ENCODE results near the gene HNRNPR.
"Not testable (repeated sequence)": the region's sequence is repeated elsewhere in the genome, so short reads cannot be mapped to it uniquely, and the experiment has no call there.

HNRNPR gene

GRCh38 chr1:23322770-23323169 is 21.3 kb downstream of the HNRNPR start:
- H3K36me3 Mint-ChIP-seq (ENCODE audit: low read depth), result peaks cover 57% of the 10 kb centered on the region
- no peaks in the 10 kb centered on the region for H3K27me3 Mint-ChIP-seq (ENCODE audit: low read depth)
- H3K27ac Mint-ChIP-seq, result no peak overlapping the region
- no peak overlapping the region for H3K4me3 Mint-ChIP-seq
- H3K9me3 Mint-ChIP-seq, result no peaks in the 10 kb centered on the region
- H3K4me1 Mint-ChIP-seq (ENCODE audit: low read depth), result peaks cover 22% of the 10 kb centered on the region

GRCh38 chr1:23310280-23310679 is 33.8 kb downstream of the HNRNPR start:
- not testable (repeated sequence) for H3K27me3 Mint-ChIP-seq (ENCODE audit: low read depth); H3K4me1 Mint-ChIP-seq (ENCODE audit: low read depth); H3K4me3 Mint-ChIP-seq; H3K9me3 Mint-ChIP-seq; H3K27ac Mint-ChIP-seq
- H3K36me3 Mint-ChIP-seq (ENCODE audit: low read depth), result peaks cover 34% of the 10 kb centered on the region

DNA sequence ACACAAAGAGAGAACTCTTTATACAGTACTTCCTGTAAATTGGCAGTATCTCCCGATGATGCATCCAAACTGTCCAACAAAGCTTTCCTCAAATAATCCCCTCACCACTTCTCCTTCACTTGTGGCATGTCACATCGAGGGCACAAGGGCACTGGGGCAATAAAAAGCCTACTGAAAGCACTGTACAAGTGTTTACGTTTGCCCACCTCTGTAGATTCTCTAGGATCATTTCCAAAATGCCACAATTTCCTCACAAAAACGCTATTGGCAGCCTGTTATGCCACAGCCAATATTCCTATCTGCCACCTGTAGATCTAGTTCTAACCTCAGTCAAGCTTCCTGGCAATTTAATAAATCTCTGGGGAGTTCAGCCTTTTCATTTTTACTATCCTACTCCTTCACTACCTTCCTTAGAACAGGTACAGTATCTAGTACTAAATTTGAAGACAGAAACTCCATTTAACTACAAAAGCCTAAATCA is 39.9 kb downstream of the HNRNPR start:
- Mint-ChIP-seq H3K36me3 (ENCODE audit: low read depth) (peaks cover 27% of the 10 kb centered on the region), H3K27me3 (ENCODE audit: low read depth) (no peaks in the 10 kb centered on the region), H3K4me1 (ENCODE audit: low read depth) (peaks cover 4% of the 10 kb centered on the region), H3K27ac (no peak overlapping the region), H3K4me3 (no peak overlapping the region), H3K9me3 (no peaks in the 10 kb centered on the region)

DNA sequence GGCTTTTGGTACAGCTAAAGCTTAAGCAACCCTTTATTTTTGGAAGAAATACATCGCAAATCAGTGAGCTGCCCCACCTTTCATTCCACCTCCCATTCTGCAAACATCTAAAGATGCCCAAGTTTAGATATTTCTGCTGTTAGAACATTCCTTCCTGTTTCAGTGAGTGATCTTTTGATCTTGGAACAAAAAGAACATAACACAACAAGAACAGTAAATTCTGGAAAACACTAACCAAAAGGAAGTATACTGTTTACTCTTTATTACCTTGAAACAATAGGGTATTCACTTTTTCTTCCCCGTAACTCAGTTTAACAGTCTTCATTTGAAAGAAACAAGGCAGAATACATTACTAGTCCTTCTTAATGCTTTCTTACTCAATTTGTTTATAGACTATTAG is 40.6 kb downstream of the HNRNPR start:
- Mint-ChIP-seq H3K36me3 (ENCODE audit: low read depth) (peaks cover 27% of the 10 kb centered on the region), H3K9me3 (no peaks in the 10 kb centered on the region), H3K27ac (no peak overlapping the region), H3K4me1 (ENCODE audit: low read depth) (peaks cover 4% of the 10 kb centered on the region), H3K4me3 (no peak overlapping the region), H3K27me3 (ENCODE audit: low read depth) (no peaks in the 10 kb centered on the region)

DNA sequence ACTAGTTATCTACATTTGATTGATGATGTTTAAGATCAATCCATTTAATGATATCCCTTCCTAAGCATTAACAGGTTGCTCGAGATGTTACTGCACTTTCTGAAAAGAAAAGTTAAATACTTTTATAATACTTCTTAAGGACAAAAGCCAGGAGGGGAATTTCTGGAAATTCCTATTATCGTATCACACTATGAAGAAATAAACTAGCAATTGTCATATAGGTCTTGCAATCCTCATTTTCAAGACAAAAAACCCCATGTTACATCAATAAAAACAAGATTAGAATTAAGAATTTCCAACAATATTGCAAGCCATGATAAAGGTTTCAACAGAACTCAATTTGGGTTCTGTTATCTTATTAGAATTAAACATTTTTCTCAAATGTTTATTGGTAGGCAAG is 47.2 kb downstream of the HNRNPR start:
- peaks cover 15% of the 10 kb centered on the region for H3K36me3 Mint-ChIP-seq (ENCODE audit: low read depth)
- H3K27ac Mint-ChIP-seq, result no peak overlapping the region
- no peak overlapping the region for H3K4me3 Mint-ChIP-seq
- H3K27me3 Mint-ChIP-seq (ENCODE audit: low read depth), result no peaks in the 10 kb centered on the region
- H3K4me1 Mint-ChIP-seq (ENCODE audit: low read depth), result no peaks in the 10 kb centered on the region
- H3K9me3 Mint-ChIP-seq, result no peaks in the 10 kb centered on the region

GRCh38 chr1:23291706-23292105 is 52.4 kb downstream of the HNRNPR start:
- no peak overlapping the region for H3K27ac Mint-ChIP-seq
- H3K4me3 Mint-ChIP-seq, result no peak overlapping the region
- H3K27me3 Mint-ChIP-seq (ENCODE audit: low read depth), result no peaks in the 10 kb centered on the region
- peaks cover 16% of the 10 kb centered on the region for H3K36me3 Mint-ChIP-seq (ENCODE audit: low read depth)
- peaks cover 3% of the 10 kb centered on the region for H3K4me1 Mint-ChIP-seq (ENCODE audit: low read depth)
- H3K9me3 Mint-ChIP-seq, result no peaks in the 10 kb centered on the region

GRCh38 chr1:23290836-23291565 is 53.1 kb downstream of the HNRNPR start:
- no peak overlapping the region for H3K4me3 Mint-ChIP-seq
- peaks cover 20% of the 10 kb centered on the region for H3K36me3 Mint-ChIP-seq (ENCODE audit: low read depth)
- H3K4me1 Mint-ChIP-seq (ENCODE audit: low read depth), result peaks cover 4% of the 10 kb centered on the region
- no peaks in the 10 kb centered on the region for H3K27me3 Mint-ChIP-seq (ENCODE audit: low read depth)
- no peaks in the 10 kb centered on the region for H3K9me3 Mint-ChIP-seq
- no peak overlapping the region for H3K27ac Mint-ChIP-seq

DNA sequence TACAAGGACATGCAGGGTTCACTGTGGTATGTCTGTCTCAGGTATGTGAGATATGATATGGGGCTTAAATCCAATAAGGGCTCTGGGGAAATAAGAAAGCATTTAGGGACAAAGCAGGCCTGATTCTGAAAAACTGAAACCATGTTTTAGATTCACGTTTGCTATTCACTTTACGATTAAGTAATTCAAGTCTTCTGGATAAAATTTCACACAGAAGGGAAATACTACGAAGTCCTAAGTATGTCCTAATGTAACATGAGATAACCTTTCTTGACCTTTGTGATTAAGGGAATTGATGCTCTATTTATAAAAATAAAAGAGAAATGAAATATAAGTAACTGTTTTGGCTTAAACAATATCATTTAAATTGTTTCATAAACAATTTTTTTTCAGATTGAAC is 55.4 kb downstream of the HNRNPR start:
- Mint-ChIP-seq H3K9me3 (no peaks in the 10 kb centered on the region), H3K4me3 (no peak overlapping the region), H3K4me1 (ENCODE audit: low read depth) (peaks cover 4% of the 10 kb centered on the region), H3K36me3 (ENCODE audit: low read depth) (peaks cover 20% of the 10 kb centered on the region), H3K27me3 (ENCODE audit: low read depth) (no peaks in the 10 kb centered on the region), H3K27ac (no peak overlapping the region)

DNA sequence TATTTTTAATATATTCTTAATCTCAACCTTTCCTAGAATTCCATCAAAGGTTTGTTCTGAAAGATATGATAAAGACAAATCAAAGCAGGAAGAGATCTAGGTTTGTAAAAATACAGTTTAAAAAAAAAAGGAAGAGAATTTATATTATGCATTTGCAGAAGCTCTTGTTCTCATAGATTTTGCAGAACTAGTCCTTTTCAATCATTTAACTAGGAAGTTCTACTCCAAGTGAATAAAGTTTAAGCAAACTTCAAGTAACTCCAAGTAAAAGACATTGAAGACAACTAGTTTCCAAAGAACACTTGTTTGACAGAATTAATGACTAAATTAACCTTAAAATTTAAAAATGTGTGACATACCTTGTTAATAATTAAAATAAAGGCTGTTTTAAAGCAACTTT is 55.9 kb downstream of the HNRNPR start:
- H3K36me3 Mint-ChIP-seq (ENCODE audit: low read depth), result peaks cover 20% of the 10 kb centered on the region
- H3K27ac Mint-ChIP-seq, result no peak overlapping the region
- no peaks in the 10 kb centered on the region for H3K27me3 Mint-ChIP-seq (ENCODE audit: low read depth)
- peaks cover 4% of the 10 kb centered on the region for H3K4me1 Mint-ChIP-seq (ENCODE audit: low read depth)
- H3K4me3 Mint-ChIP-seq, result no peak overlapping the region
- H3K9me3 Mint-ChIP-seq, result no peaks in the 10 kb centered on the region

GRCh38 chr1:23286401-23286800 is 57.7 kb downstream of the HNRNPR start:
- Mint-ChIP-seq H3K36me3 (ENCODE audit: low read depth) (peaks cover 19% of the 10 kb centered on the region), H3K27ac (no peak overlapping the region), H3K27me3 (ENCODE audit: low read depth) (no peaks in the 10 kb centered on the region), H3K4me1 (ENCODE audit: low read depth) (peaks cover 1% of the 10 kb centered on the region), H3K9me3 (no peaks in the 10 kb centered on the region), H3K4me3 (no peak overlapping the region)

DNA sequence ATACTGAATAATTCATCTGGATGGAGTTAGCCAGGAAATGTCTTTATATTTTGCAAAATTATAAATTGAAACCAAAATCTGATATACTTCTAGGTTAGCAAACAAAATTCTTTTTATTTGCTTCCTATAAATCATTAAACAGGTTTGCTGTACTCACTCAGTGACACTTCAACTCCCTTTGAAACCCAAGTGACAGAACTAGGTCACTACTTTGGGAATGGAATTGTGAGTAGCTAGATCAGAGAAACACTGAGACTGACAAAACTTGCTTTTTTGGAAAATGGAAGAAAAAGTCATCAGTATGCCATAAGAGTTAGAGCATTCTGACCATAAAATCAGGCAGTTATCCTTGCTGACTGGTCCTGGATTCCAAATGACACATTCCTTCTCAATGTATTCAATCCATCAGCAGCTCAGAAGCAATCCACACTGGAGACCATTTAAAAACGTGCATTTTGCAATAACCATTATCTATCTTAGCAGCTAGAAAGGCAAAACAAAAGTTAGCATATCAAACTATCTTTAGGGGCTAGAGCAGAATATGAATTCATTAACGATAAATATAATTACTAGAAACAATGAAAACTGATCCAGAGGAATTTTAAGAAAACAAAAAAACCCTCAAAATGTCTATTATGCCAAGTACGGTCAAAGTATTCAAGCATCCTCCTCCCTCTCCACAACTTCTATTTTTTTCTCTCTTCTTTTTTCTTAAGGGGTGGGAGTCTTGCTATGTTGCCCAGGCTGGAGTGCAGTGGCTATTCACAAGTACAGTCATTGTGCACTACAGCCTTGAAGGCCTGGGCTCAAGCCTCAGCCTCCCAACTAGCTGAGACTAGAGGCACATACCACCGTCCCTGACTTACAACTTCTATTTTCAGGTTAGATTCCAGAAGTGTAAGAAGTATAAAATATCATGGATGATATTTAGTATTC is 60.1 kb downstream of the HNRNPR start:
- H3K9me3 Mint-ChIP-seq, result no peaks in the 10 kb centered on the region
- H3K27ac Mint-ChIP-seq, result no peak overlapping the region

DNA sequence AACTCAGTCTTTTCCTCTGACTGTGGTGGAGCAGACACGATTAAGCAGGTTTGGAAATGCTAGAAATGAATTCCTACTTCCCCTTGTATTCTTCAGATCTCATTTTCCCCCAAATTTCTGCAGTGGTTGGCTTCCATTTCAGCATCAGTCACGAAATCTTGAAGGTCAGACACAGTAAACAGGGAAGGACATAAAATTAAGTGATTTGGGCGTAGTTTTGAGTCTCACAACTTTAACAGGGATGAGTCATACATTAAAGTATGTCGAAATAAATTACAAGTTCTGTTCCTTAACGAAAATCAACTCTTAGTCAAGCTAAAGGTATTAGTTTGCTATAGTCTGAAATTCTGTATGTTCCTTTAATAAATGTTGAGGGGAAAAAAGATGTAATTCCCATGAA is 61.1 kb downstream of the HNRNPR start:
- Mint-ChIP-seq H3K4me3 (no peak overlapping the region), H3K36me3 (ENCODE audit: low read depth) (peaks cover 21% of the 10 kb centered on the region), H3K27ac (no peak overlapping the region), H3K27me3 (ENCODE audit: low read depth) (no peaks in the 10 kb centered on the region), H3K4me1 (ENCODE audit: low read depth) (peaks cover 1% of the 10 kb centered on the region), H3K9me3 (no peaks in the 10 kb centered on the region)

More for the DNA sequence above, 60.1 kb downstream of the HNRNPR start:
- H3K36me3 Mint-ChIP-seq (ENCODE audit: low read depth), result peaks cover 23% of the 10 kb centered on the region
- no peaks in the 10 kb centered on the region for H3K27me3 Mint-ChIP-seq (ENCODE audit: low read depth)
- H3K4me3 Mint-ChIP-seq, result no peak overlapping the region
- peaks cover 1% of the 10 kb centered on the region for H3K4me1 Mint-ChIP-seq (ENCODE audit: low read depth)

DNA sequence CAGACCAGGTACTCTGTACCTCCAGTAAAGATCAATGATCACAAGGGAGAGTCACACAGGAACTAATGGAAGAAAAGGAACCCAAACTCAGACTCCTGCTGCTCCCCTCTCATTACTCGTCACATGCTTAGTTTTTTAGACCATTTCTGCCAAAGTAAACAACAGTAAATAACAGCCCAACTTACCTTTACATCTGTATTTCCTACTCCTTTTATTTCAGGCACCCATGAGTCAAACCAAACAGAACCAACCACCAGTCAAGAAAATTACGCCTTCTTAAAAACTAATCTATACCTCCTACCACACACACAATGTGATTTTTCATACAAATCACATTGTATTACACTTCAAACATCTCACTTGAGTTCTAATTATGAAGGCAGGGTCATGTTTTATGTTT is 65.4 kb downstream of the HNRNPR start:
- Mint-ChIP-seq H3K9me3 (no peaks in the 10 kb centered on the region), H3K36me3 (ENCODE audit: low read depth) (peaks cover 13% of the 10 kb centered on the region)

DNA sequence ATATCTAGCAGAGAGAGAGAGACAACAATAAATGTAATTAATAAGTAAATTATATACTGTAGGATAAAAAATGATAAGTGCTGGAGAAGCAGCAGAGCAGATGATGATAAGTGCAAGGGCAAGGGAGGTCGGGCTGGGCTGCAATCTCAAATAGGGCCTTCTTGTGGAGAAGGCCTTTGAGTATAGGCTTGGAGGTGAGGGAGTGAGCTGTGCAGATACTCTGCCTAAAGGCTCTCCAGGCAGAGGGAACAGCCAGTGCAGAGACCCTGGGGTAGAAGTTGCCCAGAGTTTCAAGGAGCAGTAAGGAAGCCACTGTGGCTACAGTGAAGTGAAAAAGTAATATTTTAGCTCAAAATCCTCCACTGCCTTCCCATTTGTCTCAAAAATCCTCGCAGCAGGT is 67.6 kb downstream of the HNRNPR start:
- Mint-ChIP-seq H3K27me3 (ENCODE audit: low read depth) (peaks cover 17% of the 10 kb centered on the region), H3K4me1 (ENCODE audit: low read depth) (no peaks in the 10 kb centered on the region), H3K4me3 (no peak overlapping the region), H3K9me3 (no peaks in the 10 kb centered on the region), H3K36me3 (ENCODE audit: low read depth) (peaks cover 8% of the 10 kb centered on the region), H3K27ac (no peak overlapping the region)

More for the DNA sequence above, 65.4 kb downstream of the HNRNPR start:
- H3K4me1 Mint-ChIP-seq (ENCODE audit: low read depth), result no peaks in the 10 kb centered on the region
- no peak overlapping the region for H3K4me3 Mint-ChIP-seq
- peaks cover 17% of the 10 kb centered on the region for H3K27me3 Mint-ChIP-seq (ENCODE audit: low read depth)
- no peak overlapping the region for H3K27ac Mint-ChIP-seq

- no peak overlapping the region for H3K4me3 Mint-ChIP-seq
These were observed 70.0 kb downstream of the HNRNPR start for GRCh38 chr1:23274134-23274505.

More at GRCh38 chr1:23274134-23274505, 70.0 kb downstream of the HNRNPR start:
- H3K9me3 Mint-ChIP-seq, result no peaks in the 10 kb centered on the region
- no peaks in the 10 kb centered on the region for H3K4me1 Mint-ChIP-seq (ENCODE audit: low read depth)
- no peak overlapping the region for H3K27ac Mint-ChIP-seq
- H3K36me3 Mint-ChIP-seq (ENCODE audit: low read depth), result no peaks in the 10 kb centered on the region
- peaks cover 17% of the 10 kb centered on the region for H3K27me3 Mint-ChIP-seq (ENCODE audit: low read depth)

Measured in T-helper 1 cell treated with Interleukin-12 subunit alpha and Interleukin-12 subunit beta and Interleukin-4 antibody, amounts not matched to agents 30 μg/mL and 1 μg/mL, for 36 hours (primary cell).